SH-SY5Y (cell line): Measurements from ENCODE around the gene VAT1L.

Experiments used
- GATA2 ChIP-seq: IDR thresholded peaks from 2 replicates; pipeline ENCODE4 v1.6.1; 2011; ENCODE audit warnings: mild to moderate bottlenecking, low read depth, low read length
- GATA3 ChIP-seq: IDR thresholded peaks from 2 replicates; pipeline ENCODE4 v1.6.1; 2011; ENCODE audit warnings: low read depth, mild to moderate bottlenecking, low read length, moderate library complexity

GRCh38 chr16:78022347-78023060 lies 234.1 kb downstream of the VAT1L start, which contains the start of gene CLEC3A:
- TF ChIP-seq GATA3: no peak
- no peak for TF ChIP-seq GATA2
